Vagina (tissue), 2 donors: Measurements from ENCODE around the gene TSC2. TPM values are rescaled to one million over a fixed set of nuclear protein-coding genes. Genes with fewer than 3 reads are reported as not detected.
A peak's percentile ranks its signal among the peaks of the same experiment; 100 is the strongest.

ENCODE experiments used
- DNase-seq, 2 donors: peaks; one replicate each; pipeline ENCODE4 v3.0.0-alpha.2; 2017; ENCODE audit errors: extremely low spot score in 2 of 2
- H3K27ac ChIP-seq: fragments of 200-600 bp; sonication (generic); one replicate; pipeline ENCODE4 v1.5.1; 2019
- H3K27me3 ChIP-seq: fragments of 200-600 bp; sonication (generic); one replicate; pipeline ENCODE4 v1.5.1; 2019
- H3K36me3 ChIP-seq, 2 donors: fragments of 200-600 bp; sonication (generic); one replicate each; pipeline ENCODE4 v1.5.1; 2017 to 2019
- H3K4me1 ChIP-seq: fragments of 200-600 bp; sonication (generic); one replicate; pipeline ENCODE4 v1.5.1; 2019
- H3K4me3 ChIP-seq, 2 donors: fragments of 200-600 bp; sonication (generic); 1 replicate in 1 of 2; 2 replicates in 1 of 2; pipeline ENCODE4 v1.5.1; 2016 to 2019
- H3K9me3 ChIP-seq: fragments of 200-600 bp; sonication (generic); one replicate; pipeline ENCODE4 v1.5.1; 2019
- POLR2A ChIP-seq, 2 donors: fragments of 450-650 bp; IDR thresholded peaks; one replicate each; pipeline ENCODE4 v1.6.1; 2017; ENCODE audit warnings: antibody characterized with exemption in 2 of 2, mild to moderate bottlenecking in 2 of 2, moderate library complexity in 2 of 2
- POLR2AphosphoS5 ChIP-seq, 2 donors: sonication (generic); formaldehyde crosslinking; IDR thresholded peaks; one replicate each; pipeline ENCODE4 v1.9.0; 2017; ENCODE audit warnings: antibody characterized with exemption in 2 of 2, mild to moderate bottlenecking in 2 of 2, low read depth in 1 of 2; ENCODE audit not compliant: insufficient read depth in 1 of 2
- intact Hi-C: fragments of 100-400 bp; cut with DNase I; formaldehyde crosslinking; loops from one replicate; pipeline ENCODE4 v1.15.1; 2023
- total RNA-seq: library from RNA; depleted of rRNA; stranded (reverse); fragments of >200 nt; gene quantifications from one replicate; pipeline ENCODE4 v1.2.3, GENCODE V29; 2016
- TF ChIP-seq, protein P1 (sequence below), 3 experiments: fragments of 450-650 bp in 2 of 3; fragments of 200-600 bp in 1 of 3; sonication (generic) in 1 of 3; IDR thresholded peaks; one replicate each; pipeline ENCODE4 v1.5.1; 2017 to 2019; ENCODE audit warnings: antibody characterized with exemption in 3 of 3, mild to moderate bottlenecking in 2 of 3, moderate library complexity in 2 of 3

TSC2 gene
- total RNA-seq, 1 donor from 2014 or later: 78.6 TPM

DNA sequence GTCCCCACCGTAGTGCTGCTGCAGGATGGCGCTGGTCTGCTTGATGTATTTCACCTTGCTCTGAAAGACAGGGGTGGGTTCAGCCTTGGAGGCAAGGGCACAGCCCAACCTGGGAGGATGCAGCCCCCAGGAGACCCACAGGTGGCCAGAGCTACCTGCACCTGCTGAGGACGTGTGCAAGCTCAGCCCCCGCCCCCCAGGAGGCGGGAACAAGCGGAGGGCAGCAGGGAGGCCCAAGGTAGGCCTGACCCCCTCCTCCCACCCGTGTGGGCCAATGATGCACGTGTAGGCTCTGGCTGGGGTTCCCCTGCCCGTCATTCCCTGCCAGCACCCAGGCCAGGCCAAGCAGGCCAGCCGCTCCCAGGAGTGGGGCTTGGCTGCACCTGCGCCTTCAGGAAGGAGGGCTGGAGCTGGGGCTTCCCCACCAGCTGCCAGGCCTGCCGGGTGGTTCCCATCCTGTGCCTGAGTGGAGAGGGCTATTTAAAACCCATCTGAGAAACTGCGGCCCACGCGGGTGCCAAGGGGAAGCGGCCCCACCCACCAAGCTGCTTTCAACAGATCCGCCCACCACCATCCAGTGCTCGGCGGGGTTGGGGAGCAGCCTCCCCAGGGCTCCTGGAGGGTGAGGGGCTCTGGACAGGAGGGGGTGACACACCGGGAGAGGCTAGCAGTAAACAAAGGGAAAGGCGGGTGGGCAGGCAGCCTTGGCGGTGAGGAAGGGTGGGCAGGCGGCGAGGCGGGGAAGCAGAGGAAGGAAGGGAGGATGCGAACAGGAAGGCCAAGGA lies 3.9 kb upstream of the TSC2 start:
- H3K36me3 ChIP-seq: peaks cover 0 to 8% of the 10 kb centered on the region in 2 donors
- intact Hi-C loops: loop anchor here (10.0 kb wide), 1 partner anchor 889 kb away; the partner anchor contains the start of gene CACNA1H
- peak overlapping the region; percentile 91 for H3K27ac ChIP-seq
- no peaks in the 10 kb centered on the region for H3K27me3 ChIP-seq
- TF ChIP-seq POLR2AphosphoS5 (IDR thresholded peaks at IDR 0.05; ENCODE audit: insufficient read depth in 1 of 2, low read depth in 1 of 2) (no peak), POLR2A (IDR thresholded peaks at IDR 0.05) (no peak)
- TF ChIP-seq, protein P1, sequence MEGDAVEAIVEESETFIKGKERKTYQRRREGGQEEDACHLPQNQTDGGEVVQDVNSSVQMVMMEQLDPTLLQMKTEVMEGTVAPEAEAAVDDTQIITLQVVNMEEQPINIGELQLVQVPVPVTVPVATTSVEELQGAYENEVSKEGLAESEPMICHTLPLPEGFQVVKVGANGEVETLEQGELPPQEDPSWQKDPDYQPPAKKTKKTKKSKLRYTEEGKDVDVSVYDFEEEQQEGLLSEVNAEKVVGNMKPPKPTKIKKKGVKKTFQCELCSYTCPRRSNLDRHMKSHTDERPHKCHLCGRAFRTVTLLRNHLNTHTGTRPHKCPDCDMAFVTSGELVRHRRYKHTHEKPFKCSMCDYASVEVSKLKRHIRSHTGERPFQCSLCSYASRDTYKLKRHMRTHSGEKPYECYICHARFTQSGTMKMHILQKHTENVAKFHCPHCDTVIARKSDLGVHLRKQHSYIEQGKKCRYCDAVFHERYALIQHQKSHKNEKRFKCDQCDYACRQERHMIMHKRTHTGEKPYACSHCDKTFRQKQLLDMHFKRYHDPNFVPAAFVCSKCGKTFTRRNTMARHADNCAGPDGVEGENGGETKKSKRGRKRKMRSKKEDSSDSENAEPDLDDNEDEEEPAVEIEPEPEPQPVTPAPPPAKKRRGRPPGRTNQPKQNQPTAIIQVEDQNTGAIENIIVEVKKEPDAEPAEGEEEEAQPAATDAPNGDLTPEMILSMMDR (IDR thresholded peaks at IDR 0.05): no peak
- H3K4me3 ChIP-seq: no peak overlapping the region
- peaks cover 72% of the 10 kb centered on the region for H3K4me1 ChIP-seq
- no peaks in the 10 kb centered on the region for H3K9me3 ChIP-seq
- no peak for DNase-seq

DNA sequence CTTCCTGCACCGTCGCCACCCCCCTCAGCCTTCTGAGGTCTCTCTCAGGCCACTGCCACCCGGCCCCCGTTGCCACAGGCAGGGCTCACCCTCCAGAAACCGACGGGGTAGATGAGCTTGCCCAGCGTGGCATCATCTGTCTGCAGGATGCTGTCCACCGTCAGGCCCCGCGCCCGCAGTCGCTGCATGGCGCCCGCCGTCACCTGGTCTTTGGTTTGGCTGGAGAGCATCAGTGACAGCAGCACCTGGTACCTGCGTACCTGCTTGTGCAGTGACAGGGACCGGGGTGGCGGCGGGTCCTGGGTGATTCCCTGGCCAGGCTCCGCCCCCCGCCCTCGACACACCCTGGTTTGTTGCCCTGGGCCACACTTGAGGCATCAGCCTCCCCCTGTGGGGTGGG lies 3.2 kb upstream of the TSC2 start:
- Histone ChIP-seq H3K27me3 (no peaks in the 10 kb centered on the region), H3K27ac (no peak overlapping the region), H3K4me3 (no peak overlapping the region), H3K4me1 (peaks cover 72% of the 10 kb centered on the region), H3K9me3 (no peaks in the 10 kb centered on the region), H3K36me3 (peaks cover 0 to 8% of the 10 kb centered on the region in 2 donors)
- intact Hi-C loops: loop anchor here (10.0 kb wide), 1 partner anchor 890 kb away; the partner anchor contains the start of gene CACNA1H
- DNase-seq: no peak
- TF ChIP-seq, protein P1 (IDR thresholded peaks at IDR 0.05): no peak

DNA sequence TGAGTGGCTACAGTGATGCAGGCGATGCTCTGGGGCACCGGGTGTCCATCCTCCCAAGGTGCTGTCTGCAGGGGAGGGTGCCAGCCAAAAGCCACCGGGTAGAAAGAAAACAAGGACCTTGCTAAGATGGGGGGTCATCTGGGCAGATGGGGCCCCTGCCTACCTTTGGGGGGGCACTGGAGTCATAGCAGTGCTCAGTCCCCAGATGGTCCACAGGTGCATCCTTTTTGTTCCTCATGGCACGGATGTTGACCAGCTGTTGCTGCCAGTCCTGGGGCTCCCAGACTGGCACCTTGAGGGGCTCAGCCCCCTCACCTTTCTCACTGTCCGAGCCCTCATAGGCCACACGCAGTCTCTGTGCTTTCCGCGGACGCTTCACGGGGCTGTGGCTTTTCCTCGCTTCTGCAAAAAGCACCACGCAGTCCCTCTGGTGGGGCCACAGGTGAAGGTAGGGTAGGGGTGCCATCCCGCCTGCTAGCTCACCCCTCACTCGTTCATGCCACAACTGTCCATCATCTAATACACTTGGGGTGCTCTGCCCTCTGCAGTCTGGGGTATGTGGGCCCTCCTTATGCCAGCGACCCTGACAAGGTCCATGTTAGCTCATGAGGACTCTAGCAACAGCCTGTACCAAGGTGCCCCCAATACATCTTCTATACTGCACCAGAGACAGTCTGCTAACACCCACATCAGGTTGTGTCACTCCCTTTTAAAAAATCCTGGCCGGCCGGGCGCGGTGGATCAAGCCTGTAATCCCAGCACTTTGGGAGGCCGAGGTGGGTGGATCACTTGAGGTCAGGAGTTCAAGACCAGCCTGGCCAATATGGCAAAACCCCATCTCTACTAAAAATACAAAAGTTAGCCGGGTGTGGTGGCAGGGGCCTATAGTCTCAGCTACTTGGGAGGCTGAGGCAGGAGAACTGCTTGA lies 1.6 kb upstream of the TSC2 start:
- H3K27ac ChIP-seq: peak overlapping the region; percentile 80
- no peak for DNase-seq
- H3K36me3 ChIP-seq: peaks cover 0 to 17% of the 10 kb centered on the region in 2 donors
- H3K9me3 ChIP-seq: no peaks in the 10 kb centered on the region
- peaks cover 60% of the 10 kb centered on the region for H3K4me1 ChIP-seq
- H3K4me3 ChIP-seq: peak overlapping the region; percentile 88 to 91
- no peak for TF ChIP-seq POLR2AphosphoS5 (IDR thresholded peaks at IDR 0.05; ENCODE audit: insufficient read depth in 1 of 2, low read depth in 1 of 2)
- TF ChIP-seq POLR2A (IDR thresholded peaks at IDR 0.05): no peak
- TF ChIP-seq, protein P1 (IDR thresholded peaks at IDR 0.05): no peak
- no peaks in the 10 kb centered on the region for H3K27me3 ChIP-seq
- intact Hi-C loops: loop anchor here (10.0 kb wide), 1 partner anchor 891 kb away; the partner anchor contains the start of gene CACNA1H

DNA sequence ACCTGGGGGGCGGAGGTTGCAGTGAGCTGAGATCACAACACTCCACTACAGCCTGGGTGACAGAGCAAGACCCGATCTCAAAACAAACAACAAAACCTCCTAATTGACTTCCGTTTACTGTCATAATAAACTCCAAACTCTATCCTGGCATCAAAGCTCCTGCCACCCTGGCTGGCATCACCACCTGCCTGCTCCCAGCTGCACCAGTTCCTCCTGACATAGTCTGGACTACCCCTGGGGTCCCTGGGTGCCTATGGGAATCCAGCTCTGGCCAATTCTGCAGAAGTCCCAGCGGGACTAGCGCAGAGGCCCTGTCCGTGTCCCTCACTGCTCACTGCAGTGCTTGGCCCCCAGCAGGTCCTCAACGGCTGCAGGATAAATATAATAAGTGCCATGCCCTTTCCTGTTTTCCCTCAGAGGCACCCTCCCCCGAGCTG lies 874 bp upstream of the TSC2 start:
- intact Hi-C loops: loop anchor here (10.0 kb wide), 1 partner anchor 892 kb away; the partner anchor contains the start of gene CACNA1H
- Histone ChIP-seq H3K4me1 (peaks cover 56% of the 10 kb centered on the region), H3K36me3 (peaks cover 0 to 20% of the 10 kb centered on the region in 2 donors), H3K27me3 (no peaks in the 10 kb centered on the region), H3K4me3 (peak overlapping the region; percentile 88 to 91), H3K27ac (peak overlapping the region; percentile 80), H3K9me3 (no peaks in the 10 kb centered on the region)
- TF ChIP-seq, protein P1 (IDR thresholded peaks at IDR 0.05): no peak
- no peak for TF ChIP-seq POLR2A (IDR thresholded peaks at IDR 0.05)
- no peak for TF ChIP-seq POLR2AphosphoS5 (IDR thresholded peaks at IDR 0.05; ENCODE audit: insufficient read depth in 1 of 2, low read depth in 1 of 2)
- DNase-seq: no peak
